ENCODE results near the gene IGSF9.
"Not testable (repeated sequence)": the region's sequence is repeated elsewhere in the genome, so short reads cannot be mapped to it uniquely, and the experiment has no call there.

Gene IGSF9

GRCh38 chr1:159911326-159912070, 33.9 kb downstream of the IGSF9 start:
- H3K4me3 ChIP-seq (ENCODE audit: low read depth, low read length) = no peak overlapping the region
- no peaks in the 10 kb centered on the region for H3K36me3 ChIP-seq (ENCODE audit: control insufficient read depth, insufficient read depth, low read length)
- H3K27me3 ChIP-seq (ENCODE audit: control insufficient read depth, insufficient read depth, low read length) = no peaks in the 10 kb centered on the region
- H3K9me3 ChIP-seq (ENCODE audit: control insufficient read depth, insufficient read depth, low read length) = no peaks in the 10 kb centered on the region
- H3K9ac ChIP-seq (ENCODE audit: low read depth, low read length) = no peak overlapping the region
- H3K4me1 ChIP-seq (ENCODE audit: control insufficient read depth, insufficient read depth, low read length) = peaks cover 32% of the 10 kb centered on the region

- Histone ChIP-seq H3K36me3 (ENCODE audit: control insufficient read depth, insufficient read depth, low read length) (no peaks in the 10 kb centered on the region), H3K4me3 (ENCODE audit: low read depth, low read length) (no peak overlapping the region), H3K9me3 (ENCODE audit: control insufficient read depth, insufficient read depth, low read length) (no peaks in the 10 kb centered on the region), H3K4me1 (ENCODE audit: control insufficient read depth, insufficient read depth, low read length) (peaks cover 13% of the 10 kb centered on the region), H3K9ac (ENCODE audit: low read depth, low read length) (no peak overlapping the region), H3K27me3 (ENCODE audit: control insufficient read depth, insufficient read depth, low read length) (no peaks in the 10 kb centered on the region)
Measured at GRCh38 chr1:159908031-159908940, 37.1 kb downstream of the IGSF9 start.

GRCh38 chr1:159906960-159907359, 38.5 kb downstream of the IGSF9 start:
- Histone ChIP-seq H3K4me3 (ENCODE audit: low read depth, low read length) (no peak overlapping the region), H3K36me3 (ENCODE audit: control insufficient read depth, insufficient read depth, low read length) (no peaks in the 10 kb centered on the region), H3K27me3 (ENCODE audit: control insufficient read depth, insufficient read depth, low read length) (no peaks in the 10 kb centered on the region), H3K9ac (ENCODE audit: low read depth, low read length) (no peak overlapping the region), H3K9me3 (ENCODE audit: control insufficient read depth, insufficient read depth, low read length) (no peaks in the 10 kb centered on the region), H3K4me1 (ENCODE audit: control insufficient read depth, insufficient read depth, low read length) (peaks cover 13% of the 10 kb centered on the region)

GRCh38 chr1:159904036-159904435, 41.4 kb downstream of the IGSF9 start:
- not testable (repeated sequence) for H3K9ac ChIP-seq (ENCODE audit: low read depth, low read length); H3K4me1 ChIP-seq (ENCODE audit: control insufficient read depth, insufficient read depth, low read length); H3K36me3 ChIP-seq (ENCODE audit: control insufficient read depth, insufficient read depth, low read length)

GRCh38 chr1:159902541-159902940, 42.9 kb downstream of the IGSF9 start:
- Histone ChIP-seq H3K9me3 (ENCODE audit: control insufficient read depth, insufficient read depth, low read length) (no peaks in the 10 kb centered on the region), H3K9ac (ENCODE audit: low read depth, low read length) (no peak overlapping the region), H3K4me1 (ENCODE audit: control insufficient read depth, insufficient read depth, low read length) (peaks cover 6% of the 10 kb centered on the region), H3K36me3 (ENCODE audit: control insufficient read depth, insufficient read depth, low read length) (no peaks in the 10 kb centered on the region), H3K4me3 (ENCODE audit: low read depth, low read length) (no peak overlapping the region), H3K27me3 (ENCODE audit: control insufficient read depth, insufficient read depth, low read length) (peaks cover 15% of the 10 kb centered on the region)

More at GRCh38 chr1:159904036-159904435, 41.4 kb downstream of the IGSF9 start:
- not testable (repeated sequence) for H3K9me3 ChIP-seq (ENCODE audit: control insufficient read depth, insufficient read depth, low read length); H3K4me3 ChIP-seq (ENCODE audit: low read depth, low read length)
- H3K27me3 ChIP-seq (ENCODE audit: control insufficient read depth, insufficient read depth, low read length) = peaks cover 12% of the 10 kb centered on the region

GRCh38 chr1:159900755-159901360, 44.6 kb downstream of the IGSF9 start:
- Histone ChIP-seq H3K36me3 (ENCODE audit: control insufficient read depth, insufficient read depth, low read length) (no peaks in the 10 kb centered on the region), H3K9me3 (ENCODE audit: control insufficient read depth, insufficient read depth, low read length) (no peaks in the 10 kb centered on the region), H3K4me1 (ENCODE audit: control insufficient read depth, insufficient read depth, low read length) (peaks cover 6% of the 10 kb centered on the region), H3K9ac (ENCODE audit: low read depth, low read length) (no peak overlapping the region), H3K27me3 (ENCODE audit: control insufficient read depth, insufficient read depth, low read length) (peaks cover 15% of the 10 kb centered on the region), H3K4me3 (ENCODE audit: low read depth, low read length) (no peak overlapping the region)

- Histone ChIP-seq H3K4me1 (ENCODE audit: control insufficient read depth, insufficient read depth, low read length) (peaks cover 6% of the 10 kb centered on the region), H3K36me3 (ENCODE audit: control insufficient read depth, insufficient read depth, low read length) (no peaks in the 10 kb centered on the region), H3K9me3 (ENCODE audit: control insufficient read depth, insufficient read depth, low read length) (no peaks in the 10 kb centered on the region), H3K9ac (ENCODE audit: low read depth, low read length) (no peak within 1 kb of the TSS), H3K4me3 (ENCODE audit: low read depth, low read length) (peak within 1 kb of the TSS; percentile 35), H3K27me3 (ENCODE audit: control insufficient read depth, insufficient read depth, low read length) (peaks cover 16% of the 10 kb centered on the region)
Measured at GRCh38 chr1:159900086-159900680, 45.2 kb downstream of the IGSF9 start, which contains the start of gene CFAP45. Gene CFAP45, minus strand, starts transcription at chr1:159900165. Its CDS starts 67 bp downstream, at chr1:159900098.

- not testable (repeated sequence) for H3K9me3 ChIP-seq (ENCODE audit: control insufficient read depth, insufficient read depth, low read length); H3K4me1 ChIP-seq (ENCODE audit: control insufficient read depth, insufficient read depth, low read length); H3K36me3 ChIP-seq (ENCODE audit: control insufficient read depth, insufficient read depth, low read length); H3K9ac ChIP-seq (ENCODE audit: low read depth, low read length)
- H3K4me3 ChIP-seq (ENCODE audit: low read depth, low read length) = peak overlapping the region; percentile 18
- peaks cover 18% of the 10 kb centered on the region for H3K27me3 ChIP-seq (ENCODE audit: control insufficient read depth, insufficient read depth, low read length)
Measured at GRCh38 chr1:159899634-159900033, 45.8 kb downstream of the IGSF9 start.

GRCh38 chr1:159898527-159898926, 46.9 kb downstream of the IGSF9 start:
- Histone ChIP-seq H3K9me3 (ENCODE audit: control insufficient read depth, insufficient read depth, low read length) (no peaks in the 10 kb centered on the region), H3K4me3 (ENCODE audit: low read depth, low read length) (no peak overlapping the region), H3K27me3 (ENCODE audit: control insufficient read depth, insufficient read depth, low read length) (peaks cover 18% of the 10 kb centered on the region), H3K4me1 (ENCODE audit: control insufficient read depth, insufficient read depth, low read length) (peaks cover 6% of the 10 kb centered on the region), H3K9ac (ENCODE audit: low read depth, low read length) (no peak overlapping the region), H3K36me3 (ENCODE audit: control insufficient read depth, insufficient read depth, low read length) (no peaks in the 10 kb centered on the region)

- Histone ChIP-seq H3K4me3 (ENCODE audit: low read depth, low read length) (no peak overlapping the region), H3K9ac (ENCODE audit: low read depth, low read length) (no peak overlapping the region)
Measured at GRCh38 chr1:159897962-159898361, 47.5 kb downstream of the IGSF9 start.

GRCh38 chr1:159896546-159896930, 48.9 kb downstream of the IGSF9 start:
- peaks cover 18% of the 10 kb centered on the region for H3K27me3 ChIP-seq (ENCODE audit: control insufficient read depth, insufficient read depth, low read length)
- no peak overlapping the region for H3K4me3 ChIP-seq (ENCODE audit: low read depth, low read length)
- H3K4me1 ChIP-seq (ENCODE audit: control insufficient read depth, insufficient read depth, low read length) = peaks cover 8% of the 10 kb centered on the region
- H3K9me3 ChIP-seq (ENCODE audit: control insufficient read depth, insufficient read depth, low read length) = no peaks in the 10 kb centered on the region
- no peak overlapping the region for H3K9ac ChIP-seq (ENCODE audit: low read depth, low read length)
- H3K36me3 ChIP-seq (ENCODE audit: control insufficient read depth, insufficient read depth, low read length) = no peaks in the 10 kb centered on the region

More at GRCh38 chr1:159897962-159898361, 47.5 kb downstream of the IGSF9 start:
- H3K9me3 ChIP-seq (ENCODE audit: control insufficient read depth, insufficient read depth, low read length) = no peaks in the 10 kb centered on the region
- peaks cover 18% of the 10 kb centered on the region for H3K27me3 ChIP-seq (ENCODE audit: control insufficient read depth, insufficient read depth, low read length)
- H3K4me1 ChIP-seq (ENCODE audit: control insufficient read depth, insufficient read depth, low read length) = peaks cover 6% of the 10 kb centered on the region
- no peaks in the 10 kb centered on the region for H3K36me3 ChIP-seq (ENCODE audit: control insufficient read depth, insufficient read depth, low read length)
